ENCODE measurements around the gene KDM4F. TPM values are rescaled to one million over a fixed set of nuclear protein-coding genes. Genes with fewer than 3 reads are reported as not detected.

KDM4F gene
- total RNA-seq, 2 donors from 2014 or later, result not detected

DNA sequence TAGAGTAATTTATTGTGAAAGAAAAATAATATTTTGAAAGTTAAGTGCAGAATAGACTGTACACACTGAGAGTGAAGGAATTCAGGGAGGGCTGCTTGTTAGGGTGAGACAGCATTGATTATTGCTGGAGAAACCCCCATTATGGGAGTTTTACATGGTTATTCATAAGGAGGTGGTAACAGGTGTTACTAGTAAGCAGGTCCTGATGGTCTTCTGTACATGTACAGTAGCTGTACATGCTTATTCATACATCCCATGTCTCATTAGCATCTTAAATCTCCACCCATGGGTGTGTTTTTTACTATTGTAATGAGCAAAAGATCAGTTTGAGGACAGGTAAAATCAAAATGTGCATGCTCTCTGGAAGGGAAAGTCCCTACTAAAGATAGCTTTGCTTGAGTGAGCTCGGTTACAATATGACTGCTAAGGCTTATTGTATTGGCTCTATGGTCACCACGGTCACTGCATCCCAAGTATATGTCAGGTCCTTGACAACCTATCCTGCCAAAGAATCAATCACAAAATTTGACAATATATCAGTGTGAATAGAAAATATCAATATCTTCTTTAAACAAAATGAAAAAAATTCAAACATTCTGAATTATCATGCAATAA is 6.2 kb downstream of the KDM4F start:
- ATAC-seq, result no peak
- intact Hi-C loops (cut with DNase I, micrococcal nuclease), result no loop called here
- no peak for DNase-seq

DNA sequence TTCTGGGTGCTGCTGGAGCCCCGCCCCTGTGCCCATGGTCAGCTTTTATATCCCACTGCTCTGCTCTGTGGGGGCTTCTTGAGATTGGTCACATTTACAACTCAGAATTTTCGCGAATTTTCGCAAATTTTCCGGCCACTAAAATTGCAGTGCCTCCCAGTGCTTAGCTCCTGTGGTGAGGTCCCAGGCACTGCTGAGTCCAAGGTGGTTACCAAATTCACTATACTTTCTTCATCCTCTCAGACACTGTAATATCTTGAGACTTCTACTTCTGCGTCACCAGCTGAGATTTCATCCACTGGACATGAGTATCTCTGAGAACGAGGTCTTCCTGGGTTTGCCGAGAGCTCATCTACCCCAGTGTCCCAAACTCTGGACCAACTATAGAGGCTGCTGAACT is 8.7 kb downstream of the KDM4F start:
- ATAC-seq (no peak), DNase-seq (no peak)
- intact Hi-C loops (cut with DNase I, micrococcal nuclease), result no loop called here

DNA sequence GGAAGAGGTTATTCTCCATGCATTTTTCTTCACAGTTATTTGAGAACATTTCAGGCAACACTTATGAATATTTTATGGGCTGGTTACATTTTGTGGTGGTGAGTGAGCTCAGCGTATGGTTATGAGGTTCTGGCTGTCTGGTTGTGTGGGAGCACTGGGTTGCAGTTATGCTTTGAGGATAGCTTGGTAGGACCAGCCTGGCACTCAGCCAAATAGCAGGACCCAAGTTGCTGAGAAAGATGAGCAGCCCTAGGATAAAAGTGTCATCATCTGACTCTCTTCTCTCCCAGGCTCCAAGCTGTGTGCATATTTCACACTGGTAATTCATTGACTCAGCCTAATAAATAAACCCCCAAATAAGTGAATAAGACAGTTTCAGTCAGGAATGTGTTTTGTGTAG is 9.4 kb downstream of the KDM4F start:
- DNase-seq (no peak), ATAC-seq (no peak)
- intact Hi-C loops (cut with DNase I, micrococcal nuclease), result no loop called here

DNA sequence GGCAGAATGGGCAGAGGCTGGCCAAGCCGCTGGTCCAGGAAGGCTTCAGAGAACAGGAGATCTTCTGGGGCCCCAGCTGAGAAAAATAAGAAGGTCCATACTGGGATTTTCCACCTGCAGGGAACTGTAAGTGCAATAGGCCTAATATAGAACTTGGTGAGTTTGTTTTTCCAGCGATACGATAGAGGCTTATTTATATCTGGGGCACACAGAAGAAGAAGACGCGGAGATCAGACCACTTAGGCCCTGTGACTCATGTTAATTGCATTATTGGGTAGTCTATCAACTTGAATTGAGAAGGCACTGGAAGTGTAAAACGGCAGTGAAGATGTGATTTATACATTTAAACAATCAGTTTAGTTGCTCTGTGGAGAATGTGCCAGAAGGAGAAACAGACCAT is 9.8 kb downstream of the KDM4F start:
- intact Hi-C loops (cut with DNase I, micrococcal nuclease), result no loop called here
- DNase-seq (no peak), ATAC-seq (no peak)

DNA sequence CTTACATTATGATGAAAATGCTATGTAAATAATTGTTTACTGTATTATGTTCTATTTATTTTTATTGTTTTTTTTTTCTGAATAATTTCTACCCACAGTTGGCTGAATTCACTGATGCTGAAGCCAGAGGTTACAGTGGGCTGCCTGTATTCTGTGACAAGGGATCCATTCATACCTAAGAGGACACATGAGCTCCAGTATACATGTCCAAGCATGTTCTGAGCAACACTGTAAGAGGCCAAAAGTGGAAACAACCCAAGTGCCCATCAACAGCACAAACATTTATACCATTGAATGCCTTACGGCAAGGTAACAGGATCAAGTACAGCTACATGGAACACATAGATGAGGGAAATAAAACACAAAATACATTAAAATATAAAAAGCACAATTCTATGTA is 16.1 kb downstream of the KDM4F start:
- intact Hi-C loops (cut with DNase I, micrococcal nuclease), result loop anchor here in 1 of 2 donors (5.0 kb wide), 1 partner anchor 87 kb away; no protein-coding TSS in a partner anchor
- DNase-seq (no peak), ATAC-seq (no peak)

DNA sequence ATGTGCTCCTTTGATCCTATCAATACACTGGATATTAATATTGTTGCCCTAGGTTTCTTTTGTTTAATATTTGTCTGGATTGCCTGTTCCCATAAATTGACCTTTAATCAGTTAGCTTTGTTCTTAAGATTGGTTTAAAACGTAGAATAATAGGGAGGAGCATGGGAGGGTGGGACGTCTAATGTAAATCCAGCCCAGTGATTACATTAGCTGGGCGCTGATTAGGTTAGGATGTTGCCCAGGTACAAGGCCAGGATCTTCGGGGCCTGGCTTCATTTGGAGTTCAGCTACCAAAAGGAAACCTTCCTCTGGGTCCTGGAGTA is 17.5 kb downstream of the KDM4F start, which contains the start of gene SRSF8:
Gene SRSF8, plus strand, starts transcription at position 204 of the 323 bp plus-strand sequence. CDS start 308 bp downstream, outside the sequence.
- peak; percentile 61 for ATAC-seq
- intact Hi-C loops (cut with DNase I, micrococcal nuclease), result loop anchor here in 1 of 2 donors (5.0 kb wide), 1 partner anchor 86 kb away; no protein-coding TSS in a partner anchor
- no peak for DNase-seq

DNA sequence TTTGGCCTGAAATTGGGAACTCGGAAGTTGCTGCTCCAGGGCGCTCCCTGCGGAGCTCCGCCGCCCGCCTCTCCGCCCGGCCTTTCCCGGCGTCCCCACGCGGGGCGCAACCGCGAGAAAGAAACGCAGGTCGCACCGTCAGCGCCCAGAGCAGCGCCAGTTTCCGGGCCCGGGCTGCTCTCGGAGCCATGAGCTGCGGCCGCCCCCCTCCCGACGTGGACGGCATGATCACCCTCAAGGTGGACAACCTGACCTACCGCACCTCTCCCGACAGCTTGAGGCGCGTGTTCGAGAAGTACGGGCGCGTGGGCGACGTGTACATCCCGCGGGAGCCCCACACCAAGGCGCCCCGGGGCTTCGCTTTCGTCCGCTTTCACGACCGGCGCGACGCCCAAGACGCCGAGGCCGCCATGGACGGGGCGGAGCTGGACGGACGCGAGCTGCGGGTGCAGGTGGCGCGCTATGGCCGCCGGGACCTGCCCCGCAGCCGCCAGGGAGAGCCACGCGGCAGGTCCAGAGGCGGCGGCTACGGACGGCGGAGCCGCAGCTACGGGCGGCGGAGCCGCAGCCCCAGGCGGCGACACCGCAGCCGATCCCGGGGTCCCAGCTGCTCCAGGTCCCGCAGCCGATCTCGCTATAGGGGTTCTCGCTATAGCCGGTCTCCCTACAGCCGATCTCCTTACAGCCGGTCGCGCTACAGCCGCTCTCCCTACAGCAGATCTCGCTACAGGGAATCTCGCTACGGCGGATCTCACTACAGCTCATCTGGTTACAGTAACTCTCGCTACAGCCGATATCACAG is 18.0 kb downstream of the KDM4F start:
- peak; percentile 76 for ATAC-seq
- intact Hi-C loops (cut with DNase I, micrococcal nuclease), result loop anchor here in 1 of 2 donors (5.0 kb wide), 1 partner anchor 85 kb away; no protein-coding TSS in a partner anchor
- DNase-seq, result peak; percentile 74 to 89

DNA sequence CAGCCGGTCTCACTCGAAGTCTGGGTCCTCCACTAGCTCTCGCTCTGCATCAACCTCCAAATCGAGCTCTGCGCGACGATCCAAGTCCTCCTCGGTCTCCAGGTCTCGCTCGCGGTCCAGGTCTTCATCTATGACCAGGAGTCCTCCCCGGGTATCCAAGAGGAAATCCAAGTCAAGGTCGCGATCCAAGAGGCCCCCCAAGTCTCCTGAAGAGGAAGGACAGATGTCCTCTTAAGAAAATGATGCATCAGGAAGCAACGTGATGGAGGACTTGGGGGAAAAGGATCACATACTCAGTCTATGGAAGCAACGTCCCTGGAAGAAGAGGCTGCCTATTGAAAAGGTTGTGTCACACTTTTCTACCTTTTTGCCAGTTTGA is 18.6 kb downstream of the KDM4F start:
- intact Hi-C loops (cut with DNase I, micrococcal nuclease), result loop anchor here in 1 of 2 donors (5.0 kb wide), 1 partner anchor 84 kb away; no protein-coding TSS in a partner anchor
- peak; percentile 9 for ATAC-seq
- DNase-seq, result no peak

DNA sequence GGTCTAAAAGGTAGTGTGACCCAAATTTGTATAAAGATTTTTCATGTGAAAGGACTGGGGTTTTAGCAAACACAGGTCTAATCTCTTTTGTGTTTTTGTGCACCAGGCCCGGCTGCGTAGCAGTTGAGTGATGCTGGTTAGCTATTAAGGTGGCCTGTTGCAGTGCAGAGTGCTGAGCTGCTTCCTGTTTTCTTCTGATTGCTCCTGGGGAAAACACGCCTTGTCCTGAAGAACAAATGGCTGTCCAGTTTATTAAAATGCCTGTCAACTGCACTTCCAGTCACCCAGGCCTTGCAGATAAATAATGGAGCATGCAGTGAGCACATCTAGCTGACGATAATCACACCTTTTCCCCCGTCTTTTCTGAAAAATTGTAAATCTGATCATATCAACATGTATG is 19.3 kb downstream of the KDM4F start:
- ATAC-seq (peak; percentile 80), DNase-seq (peak; percentile 83 to 89)
- intact Hi-C loops (cut with DNase I, micrococcal nuclease), result loop anchor here in 1 of 2 donors (5.0 kb wide), 1 partner anchor 84 kb away; no protein-coding TSS in a partner anchor

DNA sequence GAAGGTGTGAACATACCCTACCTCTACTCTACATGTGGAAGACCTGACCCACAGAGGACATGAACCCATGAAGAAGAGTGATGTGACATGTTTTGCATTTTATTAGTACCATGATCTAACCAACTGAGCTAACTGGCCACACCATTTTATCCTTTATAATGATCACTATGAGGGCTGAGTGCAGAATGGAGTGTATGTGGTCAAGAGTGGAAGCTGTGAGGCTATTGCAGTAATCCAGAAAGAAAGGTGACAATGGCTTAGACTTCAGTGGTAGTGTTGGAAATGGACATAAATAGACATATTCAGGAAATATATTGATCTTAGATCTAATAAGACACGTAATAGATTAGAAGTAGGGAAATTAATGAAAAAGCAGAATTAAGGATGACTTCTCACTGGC is 21.2 kb downstream of the KDM4F start:
- ATAC-seq (no peak), DNase-seq (no peak)
- intact Hi-C loops (cut with DNase I, micrococcal nuclease), result loop anchor here in 1 of 2 donors (5.0 kb wide), 1 partner anchor 72 kb away; no protein-coding TSS in a partner anchor

DNA sequence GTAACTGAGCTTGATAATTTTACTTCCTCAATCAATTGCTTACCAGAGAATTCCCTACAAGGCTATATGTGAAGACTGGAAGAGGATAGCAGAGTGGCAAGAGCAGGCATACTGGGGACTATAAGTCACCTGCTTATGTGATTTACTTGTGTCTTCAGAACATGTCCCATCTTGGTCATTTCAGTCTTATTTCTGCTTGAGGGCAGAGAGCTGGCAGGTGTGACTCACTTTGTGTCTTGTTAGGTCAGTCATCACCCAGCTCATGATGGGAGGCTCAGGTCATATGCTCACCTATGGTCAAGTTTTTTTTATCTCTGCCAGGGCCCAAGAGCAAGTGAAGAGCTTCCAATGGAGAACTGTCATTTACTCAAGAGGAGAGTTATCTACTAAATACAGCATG is 23.7 kb downstream of the KDM4F start:
- intact Hi-C loops (cut with DNase I, micrococcal nuclease), result loop anchor here in 1 of 2 donors (5.0 kb wide), 1 partner anchor 69 kb away; no protein-coding TSS in a partner anchor
- DNase-seq (no peak), ATAC-seq (no peak)

DNA sequence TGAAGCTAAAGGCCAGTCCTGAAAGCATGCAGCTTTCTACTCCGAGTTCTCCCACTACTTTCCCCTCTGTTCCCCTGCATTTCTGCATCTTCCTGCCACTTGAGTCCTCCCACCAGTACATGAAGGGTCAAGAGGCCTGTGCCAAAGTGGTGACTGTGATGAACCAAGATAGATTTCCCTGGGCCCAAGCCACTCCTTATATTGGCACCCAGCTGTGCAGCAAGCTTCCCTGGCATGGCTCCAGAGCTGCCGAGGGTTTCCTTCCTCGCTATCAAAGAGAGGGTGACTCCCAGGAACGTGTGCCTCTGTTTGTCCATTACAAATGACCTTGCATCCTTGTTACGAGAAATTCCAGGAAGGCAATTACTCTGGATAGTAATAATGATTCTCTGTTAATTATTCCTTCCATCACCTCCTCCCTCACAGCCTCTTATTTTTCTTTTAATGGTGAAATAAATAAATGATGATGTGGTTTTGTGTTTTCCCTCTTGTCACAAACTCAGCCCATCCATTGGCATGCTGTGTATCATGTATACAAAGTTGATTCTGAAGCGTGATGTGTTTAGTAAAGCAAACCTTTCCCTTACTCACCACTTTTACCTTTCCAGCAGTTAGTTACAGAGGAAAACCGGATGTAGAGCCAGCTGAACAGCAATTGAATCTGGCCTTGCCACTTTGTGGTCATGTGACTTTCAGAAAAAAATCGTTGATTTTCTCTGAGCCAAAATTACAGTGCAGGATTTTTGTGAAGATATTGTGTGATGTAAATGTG is 25.8 kb downstream of the KDM4F start:
- intact Hi-C loops (cut with DNase I, micrococcal nuclease), result loop anchor here in 1 of 2 donors (5.0 kb wide), 1 partner anchor 67 kb away; no protein-coding TSS in a partner anchor

DNA sequence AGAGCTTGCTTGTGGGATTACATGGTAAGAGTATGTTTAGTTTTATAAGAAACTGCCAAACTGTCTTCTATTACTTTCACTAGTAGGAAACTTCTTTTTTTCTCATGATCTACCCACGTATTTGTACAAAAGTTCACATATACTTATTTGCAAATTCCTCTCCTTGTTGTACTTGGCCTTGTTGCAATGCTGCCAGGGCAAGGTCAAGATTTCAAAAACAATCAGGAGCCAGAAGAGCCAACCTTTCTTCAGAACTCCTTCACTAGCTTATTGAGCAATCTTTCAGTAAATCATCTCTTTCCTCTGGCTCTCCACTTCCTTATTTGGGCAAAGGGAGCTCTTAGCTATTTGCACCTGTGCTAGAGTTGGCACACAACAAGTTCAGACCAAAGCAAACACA is 27.2 kb downstream of the KDM4F start:
- DNase-seq (no peak), ATAC-seq (peak; percentile 65)
- intact Hi-C loops (cut with DNase I, micrococcal nuclease), result no loop called here

More for the DNA sequence above, 25.8 kb downstream of the KDM4F start:
- DNase-seq, result peak; percentile 87
- peak; percentile 91 for ATAC-seq

DNA sequence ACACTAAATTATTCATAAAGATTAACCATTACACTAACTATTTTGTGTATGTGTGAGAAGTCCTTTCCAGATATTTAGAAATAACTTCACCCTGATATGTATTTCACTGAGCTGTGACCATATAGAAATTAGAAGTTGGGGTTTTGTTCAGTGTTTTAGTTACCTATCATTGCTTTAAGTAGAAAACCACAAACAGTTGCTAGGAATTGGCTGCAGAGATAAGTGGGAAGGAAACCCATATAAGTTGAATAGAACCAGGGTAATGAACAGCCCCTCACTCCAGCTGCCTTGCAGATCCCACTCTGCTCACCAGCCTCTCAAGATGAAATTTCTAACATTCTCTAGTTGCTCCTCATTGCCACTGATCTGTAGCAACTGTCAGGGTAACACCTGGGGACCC is 27.8 kb downstream of the KDM4F start:
- DNase-seq (no peak), ATAC-seq (no peak)
- intact Hi-C loops (cut with DNase I, micrococcal nuclease), result no loop called here

DNA sequence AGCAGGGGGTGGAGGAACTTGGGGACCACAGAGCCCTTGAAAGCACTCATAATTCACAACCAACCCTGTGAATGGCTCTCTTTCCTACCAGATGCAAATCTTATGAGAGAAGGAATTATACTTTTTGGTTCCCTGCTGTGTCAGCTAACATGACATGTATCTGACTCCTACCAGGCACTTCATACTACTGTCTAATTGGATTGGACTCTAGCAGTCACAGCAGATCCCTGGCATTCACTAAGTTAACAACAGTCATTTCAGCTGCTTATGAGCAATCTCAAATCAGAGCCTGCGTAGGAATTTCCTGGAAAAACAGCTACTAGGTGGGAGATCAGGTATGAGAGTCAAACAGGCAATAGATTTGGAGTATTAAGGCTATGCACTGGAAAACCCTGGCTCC is 29.3 kb downstream of the KDM4F start:
- intact Hi-C loops (cut with DNase I, micrococcal nuclease), result no loop called here
- no peak for DNase-seq
- no peak for ATAC-seq

DNA sequence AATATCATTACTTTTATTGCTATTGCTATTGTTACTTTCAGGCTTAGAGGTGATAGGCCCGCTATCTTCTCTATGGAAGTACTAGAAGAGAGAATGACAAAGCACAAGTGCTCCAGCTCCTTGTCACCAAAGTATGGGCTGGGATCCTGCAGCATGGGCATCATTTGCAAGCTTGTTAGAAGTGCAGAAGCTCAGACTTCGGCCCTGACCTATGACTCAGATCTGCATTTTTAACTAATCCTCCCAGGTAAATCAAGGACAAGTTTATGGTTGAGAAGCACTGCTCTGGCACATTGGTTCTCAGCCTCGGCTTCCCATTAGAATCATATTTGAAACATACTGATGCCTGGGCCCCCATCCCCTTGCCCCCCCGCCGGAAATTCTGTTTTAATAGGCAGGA is 31.8 kb downstream of the KDM4F start:
- intact Hi-C loops (cut with DNase I, micrococcal nuclease), result no loop called here
- ATAC-seq (no peak), DNase-seq (no peak)

DNA sequence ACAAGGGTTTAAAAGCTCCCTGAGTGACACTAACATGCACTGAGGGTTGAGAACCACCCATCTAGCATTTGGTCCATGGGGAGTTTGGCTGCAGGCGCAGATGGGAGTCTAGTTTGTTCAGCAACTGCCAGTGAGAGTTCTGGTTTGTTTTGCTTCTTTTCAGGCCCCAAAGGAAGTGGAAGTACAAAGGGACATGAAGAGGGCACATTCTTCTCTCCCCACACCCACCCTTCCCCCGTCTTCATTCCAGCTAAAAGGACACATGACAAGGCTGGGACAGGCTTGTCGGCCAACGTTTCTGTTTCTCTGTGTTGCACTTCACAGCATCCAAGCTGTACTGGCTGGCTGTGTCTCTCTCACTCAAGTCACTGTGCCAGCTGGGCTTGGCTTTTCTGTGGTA is 32.2 kb downstream of the KDM4F start:
- intact Hi-C loops (cut with DNase I, micrococcal nuclease), result no loop called here
- ATAC-seq (no peak), DNase-seq (no peak)

DNA sequence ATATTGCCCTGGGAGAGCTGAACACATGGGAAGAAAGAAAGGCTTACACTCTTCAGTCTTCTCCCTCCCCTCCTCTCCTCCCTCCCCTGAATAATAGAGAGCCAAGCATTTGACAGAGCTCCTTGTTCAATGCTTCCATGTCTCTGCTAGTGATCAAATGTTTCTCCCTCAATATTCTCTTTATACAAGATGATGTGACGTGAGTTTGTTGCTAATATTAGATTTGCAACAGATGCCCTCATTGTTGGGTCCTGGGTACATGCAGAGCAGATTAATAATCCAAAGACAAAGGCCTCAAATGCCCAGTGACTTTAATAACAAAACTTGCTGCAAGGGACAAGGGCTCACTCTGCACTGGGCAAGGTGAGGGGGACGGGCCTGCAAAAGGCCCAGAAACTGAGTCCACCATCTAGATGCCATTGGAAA is 33.4 kb downstream of the KDM4F start:
- DNase-seq (no peak), ATAC-seq (no peak)
- intact Hi-C loops (cut with DNase I, micrococcal nuclease), result no loop called here

DNA sequence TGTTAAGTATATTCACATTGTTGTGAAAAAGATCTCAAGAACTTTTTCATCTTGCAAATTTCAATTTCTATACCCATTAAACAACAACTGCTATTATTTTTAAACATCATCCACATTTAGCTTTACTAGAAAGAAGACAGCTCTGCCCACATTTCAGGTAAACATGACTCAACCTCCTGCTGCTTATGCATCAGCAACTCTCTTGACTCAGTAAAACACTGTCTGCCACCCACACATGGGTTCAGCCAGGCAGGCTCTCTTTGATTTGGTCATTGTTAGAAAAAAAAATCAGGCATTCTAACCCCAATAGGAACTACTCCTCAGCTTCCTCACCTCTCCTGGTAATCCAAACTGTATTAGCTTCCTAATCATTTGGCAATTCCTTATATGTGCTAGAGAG is 35.3 kb downstream of the KDM4F start:
- no peak for DNase-seq
- intact Hi-C loops (cut with DNase I, micrococcal nuclease), result no loop called here
- ATAC-seq, result no peak

All from left colon (tissue), 2 donors.